ENCODE measurements around the gene NCOA3. TPM values are rescaled to one million over a fixed set of nuclear protein-coding genes. Genes with fewer than 3 reads are reported as not detected.

Gene NCOA3
- total and polyA plus RNA-seq, 2 of the 8 experiments (the other 6 are each of a cell fraction or from before 2014, with no cell fraction given): 7.9 to 24.7 TPM

- no peak for TF ChIP-seq EGR1 (IDR thresholded peaks at IDR 0.05; ENCODE audit: borderline replicate concordance, low read depth, low read length)
- no peak for TF ChIP-seq RBBP5 (IDR thresholded peaks at IDR 0.05; ENCODE audit: borderline replicate concordance, low read depth, low read length)
- TF ChIP-seq JUN (IDR thresholded peaks at IDR 0.05; ENCODE audit: low read depth, low read length): no peak
- no peak for TF ChIP-seq NANOG (IDR thresholded peaks at IDR 0.05; ENCODE audit: insufficient read depth, low read depth, low read length, poor library complexity, severe bottlenecking)
- no peak for TF ChIP-seq KDM4A (IDR thresholded peaks at IDR 0.05; ENCODE audit: low read depth, low read length, severe bottlenecking)
- no peak for TF ChIP-seq HDAC6 (IDR thresholded peaks at IDR 0.05; ENCODE audit: low read depth, low read length)
These were observed 79.4 kb downstream of the NCOA3 start (continued) for GRCh38 chr20:47581090-47581489.
